SK-N-MC (cell line): Measurements from ENCODE around the gene PPRC1.

Experiments used
- EZH2 ChIP-seq: fragments of 200-600 bp; sonication (generic); IDR thresholded peaks from one replicate; pipeline ENCODE4 v1.6.1; 2017; ENCODE audit warnings: antibody characterized with exemption
- POLR2AphosphoS5 ChIP-seq: IDR thresholded peaks from 2 replicates; pipeline ENCODE4 v1.6.1; 2012; ENCODE audit warnings: mild to moderate bottlenecking, low read depth, low read length, borderline replicate concordance

GRCh38 chr10:102141583-102142107 is 8.8 kb downstream of the PPRC1 start:
- no peak for TF ChIP-seq POLR2AphosphoS5
- TF ChIP-seq EZH2: no peak
